Activated naive CD4-positive, alpha-beta T cell treated with anti-CD3 and anti-CD28 coated beads, Interleukin-2, amount 50 U/mL, for 24 hours (primary cell): ENCODE measurements around the gene CTSA.
A peak's percentile ranks its signal among the peaks of the same experiment; 100 is the strongest.

ENCODE experiments used
- H3K27ac Mint-ChIP-seq: one replicate; pipeline ENCODE4 v1.8.0; 2021; ENCODE audit warnings: mild to moderate bottlenecking, mixed read lengths
- H3K27me3 Mint-ChIP-seq: one replicate; pipeline ENCODE4 v1.8.0; 2021; ENCODE audit warnings: mixed read lengths
- H3K36me3 Mint-ChIP-seq: one replicate; pipeline ENCODE4 v1.8.0; 2021; ENCODE audit warnings: mixed read lengths
- H3K4me1 Mint-ChIP-seq: one replicate; pipeline ENCODE4 v1.8.0; 2021; ENCODE audit warnings: mixed read lengths
- H3K4me3 Mint-ChIP-seq: one replicate; pipeline ENCODE4 v1.8.0; 2021; ENCODE audit warnings: mild to moderate bottlenecking, mixed read lengths
- H3K9me3 Mint-ChIP-seq: one replicate; pipeline ENCODE4 v1.8.0; 2021; ENCODE audit warnings: mixed read lengths

Gene CTSA

DNA sequence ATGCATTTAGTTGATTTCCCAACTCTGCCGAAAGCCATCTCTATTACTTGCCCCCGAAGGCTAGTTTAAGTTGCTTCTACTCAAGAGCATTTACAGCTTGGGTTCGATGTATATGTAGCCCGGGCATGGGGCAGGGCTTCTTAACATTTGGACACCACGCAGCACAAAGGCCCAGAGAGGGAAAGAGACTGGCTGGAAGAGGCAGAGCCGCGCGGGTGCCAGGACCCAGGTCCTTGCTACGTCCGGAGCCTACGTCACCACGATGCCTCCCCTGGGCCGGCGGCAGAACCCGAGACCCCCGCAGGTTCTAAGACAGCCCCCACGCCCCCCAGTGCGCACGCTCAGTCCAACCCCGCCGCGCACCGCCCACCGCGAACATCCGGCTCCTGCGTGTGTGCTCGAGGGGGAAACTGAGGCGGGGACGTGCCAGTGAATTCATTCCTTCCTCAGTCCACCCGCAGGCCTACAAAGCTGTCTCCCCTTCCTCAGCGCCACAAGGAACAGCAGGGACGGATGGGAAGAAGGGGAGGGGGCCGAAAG is 43.0 kb downstream of the CTSA start:
- Mint-ChIP-seq H3K27ac (peak overlapping the region; percentile 97), H3K4me1 (peaks cover 26% of the 10 kb centered on the region), H3K4me3 (peak overlapping the region; percentile 93)

GRCh38 chr20:45934586-45935415 is 43.7 kb downstream of the CTSA start, which contains the start of gene PCIF1:
TSS of gene PCIF1 (plus strand) at chr20:45934683. CDS start at chr20:45939000, 4,317 bp downstream.
- H3K9me3 Mint-ChIP-seq: no peaks in the 10 kb centered on the region
- peaks cover 12% of the 10 kb centered on the region for H3K36me3 Mint-ChIP-seq
- H3K27me3 Mint-ChIP-seq: no peaks in the 10 kb centered on the region
- peaks cover 26% of the 10 kb centered on the region for H3K4me1 Mint-ChIP-seq
- peak within 1 kb of the TSS; percentile 98 for H3K27ac Mint-ChIP-seq
- H3K4me3 Mint-ChIP-seq: peak within 1 kb of the TSS; percentile 98

More for the DNA sequence above, 43.0 kb downstream of the CTSA start:
- Mint-ChIP-seq H3K36me3 (peaks cover 9% of the 10 kb centered on the region), H3K27me3 (no peaks in the 10 kb centered on the region), H3K9me3 (no peaks in the 10 kb centered on the region)

DNA sequence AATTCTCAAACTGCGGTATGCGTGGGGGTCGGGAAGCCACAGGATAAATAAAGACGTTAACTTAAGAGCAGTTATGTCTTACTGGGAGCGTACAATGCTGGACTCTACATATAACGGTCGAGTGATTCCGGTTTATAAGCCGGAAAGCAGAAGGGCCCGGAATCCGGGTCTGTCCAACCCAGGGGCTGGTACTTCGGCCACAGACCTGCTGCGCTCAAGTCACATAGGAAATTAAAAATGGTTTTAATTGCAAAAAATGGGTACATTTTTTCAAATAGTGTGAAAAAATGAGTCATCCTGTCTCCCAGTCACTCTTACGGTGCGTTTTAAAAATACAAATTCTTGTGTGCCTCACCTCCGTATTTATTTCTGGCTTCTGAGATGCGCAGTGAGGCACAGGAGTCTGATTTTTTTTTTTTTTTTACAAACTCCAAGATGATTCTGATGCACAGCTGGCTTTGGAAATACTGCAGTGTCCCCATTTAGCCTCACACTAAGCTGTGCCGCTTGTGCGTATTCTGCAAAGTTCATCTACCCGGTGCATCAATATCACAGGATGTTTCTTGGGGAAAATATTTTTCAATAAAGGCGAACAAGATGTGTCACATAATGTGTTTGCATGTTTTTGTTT is 44.4 kb downstream of the CTSA start:
- Mint-ChIP-seq H3K4me3 (peak overlapping the region; percentile 98), H3K36me3 (peaks cover 12% of the 10 kb centered on the region)

GRCh38 chr20:45937765-45938164 is 46.6 kb downstream of the CTSA start:
- Mint-ChIP-seq H3K27ac (peak overlapping the region; percentile 84), H3K27me3 (no peaks in the 10 kb centered on the region), H3K4me1 (peaks cover 26% of the 10 kb centered on the region), H3K9me3 (no peaks in the 10 kb centered on the region), H3K4me3 (peak overlapping the region; percentile 74), H3K36me3 (peaks cover 12% of the 10 kb centered on the region)

More for the DNA sequence above, 44.4 kb downstream of the CTSA start:
- Mint-ChIP-seq H3K4me1 (peaks cover 26% of the 10 kb centered on the region), H3K9me3 (no peaks in the 10 kb centered on the region), H3K27ac (peak overlapping the region; percentile 98), H3K27me3 (no peaks in the 10 kb centered on the region)

DNA sequence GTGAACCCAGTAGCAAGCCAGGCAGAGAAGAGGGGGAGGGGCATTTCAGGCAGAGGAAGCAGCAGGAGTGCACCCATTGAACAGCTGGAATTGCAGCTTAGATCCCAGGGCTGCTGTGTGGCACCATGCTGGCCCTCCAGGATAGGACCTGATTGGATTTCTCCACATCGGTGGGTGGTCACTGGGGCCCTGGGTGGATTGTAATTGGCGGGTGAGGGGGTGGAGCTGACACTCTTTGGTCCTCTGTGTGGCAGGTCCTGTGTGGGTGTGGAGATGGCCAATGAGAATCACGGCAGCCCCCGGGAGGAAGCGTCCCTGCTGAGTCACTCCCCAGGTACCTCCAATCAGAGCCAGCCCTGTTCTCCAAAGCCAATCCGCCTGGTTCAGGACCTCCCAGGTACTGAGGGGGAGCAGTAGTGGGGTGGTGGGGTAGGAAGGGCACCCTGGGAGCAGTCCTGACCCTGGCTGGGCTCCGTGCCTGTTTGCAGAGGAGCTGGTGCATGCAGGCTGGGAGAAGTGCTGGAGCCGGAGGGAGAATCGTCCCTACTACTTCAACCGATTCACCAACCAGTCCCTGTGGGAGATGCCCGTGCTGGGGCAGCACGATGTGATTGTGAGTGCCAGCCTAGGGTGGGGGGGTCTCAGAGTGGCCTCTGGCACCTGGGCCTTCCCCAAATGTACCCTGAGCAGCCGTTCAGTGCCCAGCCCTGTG is 47.7 kb downstream of the CTSA start:
- Mint-ChIP-seq H3K4me1 (peaks cover 22% of the 10 kb centered on the region), H3K36me3 (peaks cover 13% of the 10 kb centered on the region), H3K4me3 (no peak overlapping the region), H3K27ac (peak overlapping the region; percentile 84), H3K9me3 (no peaks in the 10 kb centered on the region), H3K27me3 (no peaks in the 10 kb centered on the region)

DNA sequence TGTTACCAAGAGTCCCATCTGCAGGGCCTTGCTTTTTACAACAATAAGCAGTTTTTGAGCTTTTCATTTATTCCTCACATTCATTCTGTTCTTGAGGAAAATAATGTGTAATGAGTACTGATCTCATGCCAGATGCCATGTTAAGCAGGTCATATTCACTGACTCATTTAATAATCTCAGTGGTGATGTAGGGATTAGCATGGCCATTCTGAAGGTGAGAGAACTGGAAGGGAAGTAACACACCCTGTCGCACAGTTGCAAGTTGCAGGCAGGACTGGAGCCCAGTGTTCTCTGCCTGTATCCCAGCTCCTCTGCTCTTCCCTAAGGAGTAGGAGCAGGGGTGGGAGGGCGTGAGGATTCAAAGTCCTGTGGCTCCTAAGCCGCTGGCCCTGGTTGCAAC is 48.9 kb downstream of the CTSA start:
- H3K36me3 Mint-ChIP-seq: peaks cover 18% of the 10 kb centered on the region
- no peak overlapping the region for H3K27ac Mint-ChIP-seq
- H3K27me3 Mint-ChIP-seq: no peaks in the 10 kb centered on the region
- H3K4me1 Mint-ChIP-seq: peaks cover 30% of the 10 kb centered on the region
- no peaks in the 10 kb centered on the region for H3K9me3 Mint-ChIP-seq
- H3K4me3 Mint-ChIP-seq: no peak overlapping the region

DNA sequence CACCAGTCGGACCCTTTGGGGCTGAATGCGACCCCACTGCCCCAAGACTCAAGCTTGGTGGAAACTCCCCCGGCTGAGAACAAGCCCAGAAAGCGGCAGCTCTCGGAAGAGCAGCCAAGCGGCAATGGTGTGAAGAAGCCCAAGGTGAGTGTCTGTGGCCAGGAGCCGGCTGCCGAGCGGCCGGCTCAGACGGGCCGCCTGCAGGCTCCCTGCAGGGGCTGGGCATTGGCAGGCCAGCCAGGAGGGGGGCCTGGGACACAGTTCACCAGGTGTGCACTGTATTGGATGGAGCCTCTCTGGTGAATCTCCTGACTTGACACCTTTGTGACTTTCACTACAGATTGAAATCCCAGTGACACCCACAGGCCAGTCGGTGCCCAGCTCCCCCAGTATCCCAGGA is 49.3 kb downstream of the CTSA start:
- Mint-ChIP-seq H3K27me3 (no peaks in the 10 kb centered on the region), H3K36me3 (peaks cover 18% of the 10 kb centered on the region), H3K4me1 (peaks cover 30% of the 10 kb centered on the region), H3K27ac (no peak overlapping the region), H3K4me3 (no peak overlapping the region), H3K9me3 (no peaks in the 10 kb centered on the region)

DNA sequence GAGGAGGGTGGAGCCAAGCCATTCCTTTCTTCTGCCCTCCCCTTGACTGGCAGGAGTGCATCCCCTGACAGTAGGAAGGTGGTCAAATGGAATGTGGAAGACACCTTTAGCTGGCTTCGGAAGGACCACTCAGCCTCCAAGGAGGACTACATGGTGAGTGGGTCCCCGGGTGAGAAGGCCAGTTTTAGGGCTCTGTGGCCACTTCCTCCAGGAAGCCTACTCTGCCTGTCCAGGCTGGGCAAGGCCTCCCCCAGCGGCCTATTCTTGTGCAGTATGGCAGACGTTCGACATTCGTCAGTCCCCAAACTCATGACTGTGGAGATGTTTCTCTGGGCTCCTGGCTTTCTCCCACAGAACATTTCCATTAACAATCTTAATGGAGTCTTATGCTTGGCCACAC is 52.5 kb downstream of the CTSA start:
- H3K4me3 Mint-ChIP-seq: no peak overlapping the region
- peaks cover 9% of the 10 kb centered on the region for H3K36me3 Mint-ChIP-seq
- H3K27ac Mint-ChIP-seq: no peak overlapping the region
- H3K27me3 Mint-ChIP-seq: no peaks in the 10 kb centered on the region
- H3K9me3 Mint-ChIP-seq: no peaks in the 10 kb centered on the region
- H3K4me1 Mint-ChIP-seq: peaks cover 16% of the 10 kb centered on the region

GRCh38 chr20:45944151-45944964 is 53.2 kb downstream of the CTSA start:
- Mint-ChIP-seq H3K27me3 (no peaks in the 10 kb centered on the region), H3K9me3 (no peaks in the 10 kb centered on the region), H3K27ac (peak overlapping the region; percentile 87), H3K4me3 (peak overlapping the region; percentile 19), H3K36me3 (peaks cover 10% of the 10 kb centered on the region), H3K4me1 (peaks cover 18% of the 10 kb centered on the region)

GRCh38 chr20:45944965-45945677 is 54.0 kb downstream of the CTSA start:
- no peaks in the 10 kb centered on the region for H3K9me3 Mint-ChIP-seq
- peaks cover 19% of the 10 kb centered on the region for H3K4me1 Mint-ChIP-seq
- peak overlapping the region; percentile 59 for H3K27ac Mint-ChIP-seq
- H3K4me3 Mint-ChIP-seq: no peak overlapping the region
- H3K27me3 Mint-ChIP-seq: no peaks in the 10 kb centered on the region
- peaks cover 7% of the 10 kb centered on the region for H3K36me3 Mint-ChIP-seq

DNA sequence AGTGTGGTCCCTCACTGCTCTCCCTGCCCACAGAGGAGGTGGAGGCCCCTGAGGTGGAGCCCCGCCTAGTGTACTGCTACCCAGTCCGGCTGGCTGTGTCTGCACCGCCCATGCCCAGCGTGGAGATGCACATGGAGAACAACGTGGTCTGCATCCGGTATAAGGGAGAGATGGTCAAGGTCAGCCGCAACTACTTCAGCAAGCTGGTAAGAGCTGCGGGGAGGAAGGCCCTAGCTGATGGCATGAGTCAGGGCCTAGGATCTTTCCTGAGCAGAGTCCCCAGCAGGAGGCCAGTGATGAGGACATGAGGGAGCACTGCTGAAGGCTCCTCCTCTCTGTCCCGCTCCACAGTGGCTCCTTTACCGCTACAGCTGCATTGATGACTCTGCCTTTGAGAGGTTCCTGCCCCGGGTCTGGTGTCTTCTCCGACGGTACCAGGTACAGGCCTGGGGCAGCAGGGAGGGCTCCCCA is 54.6 kb downstream of the CTSA start:
- Mint-ChIP-seq H3K4me3 (no peak overlapping the region), H3K4me1 (peaks cover 19% of the 10 kb centered on the region), H3K27me3 (no peaks in the 10 kb centered on the region), H3K36me3 (peaks cover 7% of the 10 kb centered on the region), H3K27ac (no peak overlapping the region), H3K9me3 (no peaks in the 10 kb centered on the region)

DNA sequence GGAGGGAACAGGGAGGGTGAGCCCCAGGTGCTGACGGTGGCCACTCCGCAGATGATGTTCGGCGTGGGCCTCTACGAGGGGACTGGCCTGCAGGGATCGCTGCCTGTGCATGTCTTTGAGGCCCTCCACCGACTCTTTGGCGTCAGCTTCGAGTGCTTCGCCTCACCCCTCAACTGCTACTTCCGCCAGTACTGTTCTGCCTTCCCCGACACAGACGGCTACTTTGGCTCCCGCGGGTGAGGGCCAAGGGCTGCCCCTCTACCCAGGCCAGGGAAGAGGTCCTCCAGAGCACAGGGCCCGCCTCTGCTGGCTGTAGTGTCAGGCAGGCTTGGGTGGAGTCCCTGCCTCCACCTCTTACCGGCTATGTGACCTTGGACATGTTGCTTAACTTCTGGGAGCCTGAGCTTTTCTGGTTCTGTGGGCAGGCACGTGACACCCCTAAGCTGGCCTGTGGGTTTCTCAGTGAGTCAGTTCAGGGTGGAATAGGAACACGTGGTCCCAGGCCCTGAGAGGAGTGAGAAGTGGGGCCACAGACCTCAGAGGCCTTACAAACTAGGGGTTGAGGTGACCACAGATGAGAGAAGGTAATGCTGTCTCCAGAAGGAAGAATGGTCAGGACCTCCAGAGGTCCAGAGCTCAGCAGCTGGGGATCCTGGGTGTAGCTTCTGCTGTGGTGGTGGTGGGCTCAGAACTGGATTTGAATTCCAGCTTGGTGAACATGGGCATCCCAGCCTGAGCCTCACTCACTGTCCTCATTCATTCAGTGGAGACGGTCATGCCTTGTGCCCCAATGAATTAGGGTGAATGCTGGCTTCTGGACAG is 55.2 kb downstream of the CTSA start:
- Mint-ChIP-seq H3K9me3 (no peaks in the 10 kb centered on the region), H3K36me3 (peaks cover 7% of the 10 kb centered on the region), H3K27me3 (no peaks in the 10 kb centered on the region), H3K27ac (peak overlapping the region; percentile 51), H3K4me1 (peaks cover 19% of the 10 kb centered on the region), H3K4me3 (no peak overlapping the region)

- no peaks in the 10 kb centered on the region for H3K27me3 Mint-ChIP-seq
- H3K4me3 Mint-ChIP-seq: no peak overlapping the region
- no peaks in the 10 kb centered on the region for H3K9me3 Mint-ChIP-seq
- H3K4me1 Mint-ChIP-seq: peaks cover 19% of the 10 kb centered on the region
- peaks cover 8% of the 10 kb centered on the region for H3K36me3 Mint-ChIP-seq
- H3K27ac Mint-ChIP-seq: no peak overlapping the region
Observed at GRCh38 chr20:45947110-45947866, 56.2 kb downstream of the CTSA start.
